Colonic mucosa (tissue), 4 donors: Measurements from ENCODE around the gene SECISBP2L. TPM values are rescaled to one million over a fixed set of nuclear protein-coding genes. Genes with fewer than 3 reads are reported as not detected.

Experiments
- DNase-seq: peaks from one replicate; pipeline ENCODE4 v3.0.0-alpha.2; 2020
- H3K27ac ChIP-seq: fragments of 200-600 bp; one replicate; pipeline ENCODE4 v1.8.0; 2021
- H3K27me3 ChIP-seq: fragments of 200-600 bp; one replicate; pipeline ENCODE4 v1.8.0; 2021
- H3K36me3 ChIP-seq: fragments of 200-600 bp; one replicate; pipeline ENCODE4 v1.8.0; 2021
- H3K4me1 ChIP-seq: fragments of 200-600 bp; one replicate; pipeline ENCODE4 v1.8.0; 2021; ENCODE audit warnings: mild to moderate bottlenecking
- H3K4me3 ChIP-seq: fragments of 200-600 bp; one replicate; pipeline ENCODE4 v1.8.0; 2021
- H3K9ac ChIP-seq, 2 donors: one replicate each; pipeline ENCODE4 v1.7.0; 2013; ENCODE audit warnings: control low read depth in 2 of 2, low read depth in 2 of 2, low read length in 2 of 2
- H3K9me3 ChIP-seq: fragments of 200-600 bp; one replicate; pipeline ENCODE4 v1.8.0; 2021
- intact Hi-C: fragments of 100-400 bp; cut with DNase I; formaldehyde crosslinking; loops from one replicate; pipeline ENCODE4 v1.14.1; 2022
- total RNA-seq, 2 donors: library from RNA; stranded (reverse); fragmentation: NEBNext Ultra II Directional in 1 of 2; extraction: Animal tissue kit (Norgen Biotek cat#: 25700) in 1 of 2; gene quantifications; one replicate each; pipeline ENCODE4 v1.2.1, GENCODE V29; 2021
- TF ChIP-seq, protein P1 (sequence below): fragments of 200-600 bp; IDR thresholded peaks from one replicate; pipeline ENCODE4 v1.8.0; 2022; ENCODE audit warnings: antibody characterized with exemption, mild to moderate bottlenecking
- donor health status: healthy.
- donor health status: DM: no; HTN: no; CAD: no.
- donor health status: DM: no; HTN: no; CAD: no.

The SECISBP2L gene
- total RNA-seq, 2 donors from 2014 or later = 26.9 to 45.2 TPM

- Histone ChIP-seq H3K9me3 (no peaks in the 10 kb centered on the region), H3K9ac (no peak overlapping the region), H3K27ac (no peak overlapping the region), H3K27me3 (no peaks in the 10 kb centered on the region), H3K4me1 (no peaks in the 10 kb centered on the region), H3K4me3 (no peak overlapping the region), H3K36me3 (no peaks in the 10 kb centered on the region)
- DNase-seq = no peak
- intact Hi-C loops = no loop called here
- TF ChIP-seq, protein P1, sequence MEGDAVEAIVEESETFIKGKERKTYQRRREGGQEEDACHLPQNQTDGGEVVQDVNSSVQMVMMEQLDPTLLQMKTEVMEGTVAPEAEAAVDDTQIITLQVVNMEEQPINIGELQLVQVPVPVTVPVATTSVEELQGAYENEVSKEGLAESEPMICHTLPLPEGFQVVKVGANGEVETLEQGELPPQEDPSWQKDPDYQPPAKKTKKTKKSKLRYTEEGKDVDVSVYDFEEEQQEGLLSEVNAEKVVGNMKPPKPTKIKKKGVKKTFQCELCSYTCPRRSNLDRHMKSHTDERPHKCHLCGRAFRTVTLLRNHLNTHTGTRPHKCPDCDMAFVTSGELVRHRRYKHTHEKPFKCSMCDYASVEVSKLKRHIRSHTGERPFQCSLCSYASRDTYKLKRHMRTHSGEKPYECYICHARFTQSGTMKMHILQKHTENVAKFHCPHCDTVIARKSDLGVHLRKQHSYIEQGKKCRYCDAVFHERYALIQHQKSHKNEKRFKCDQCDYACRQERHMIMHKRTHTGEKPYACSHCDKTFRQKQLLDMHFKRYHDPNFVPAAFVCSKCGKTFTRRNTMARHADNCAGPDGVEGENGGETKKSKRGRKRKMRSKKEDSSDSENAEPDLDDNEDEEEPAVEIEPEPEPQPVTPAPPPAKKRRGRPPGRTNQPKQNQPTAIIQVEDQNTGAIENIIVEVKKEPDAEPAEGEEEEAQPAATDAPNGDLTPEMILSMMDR = no peak
Measured at GRCh38 chr15:48946840-48947187, 99.4 kb downstream of the SECISBP2L start.

DNA sequence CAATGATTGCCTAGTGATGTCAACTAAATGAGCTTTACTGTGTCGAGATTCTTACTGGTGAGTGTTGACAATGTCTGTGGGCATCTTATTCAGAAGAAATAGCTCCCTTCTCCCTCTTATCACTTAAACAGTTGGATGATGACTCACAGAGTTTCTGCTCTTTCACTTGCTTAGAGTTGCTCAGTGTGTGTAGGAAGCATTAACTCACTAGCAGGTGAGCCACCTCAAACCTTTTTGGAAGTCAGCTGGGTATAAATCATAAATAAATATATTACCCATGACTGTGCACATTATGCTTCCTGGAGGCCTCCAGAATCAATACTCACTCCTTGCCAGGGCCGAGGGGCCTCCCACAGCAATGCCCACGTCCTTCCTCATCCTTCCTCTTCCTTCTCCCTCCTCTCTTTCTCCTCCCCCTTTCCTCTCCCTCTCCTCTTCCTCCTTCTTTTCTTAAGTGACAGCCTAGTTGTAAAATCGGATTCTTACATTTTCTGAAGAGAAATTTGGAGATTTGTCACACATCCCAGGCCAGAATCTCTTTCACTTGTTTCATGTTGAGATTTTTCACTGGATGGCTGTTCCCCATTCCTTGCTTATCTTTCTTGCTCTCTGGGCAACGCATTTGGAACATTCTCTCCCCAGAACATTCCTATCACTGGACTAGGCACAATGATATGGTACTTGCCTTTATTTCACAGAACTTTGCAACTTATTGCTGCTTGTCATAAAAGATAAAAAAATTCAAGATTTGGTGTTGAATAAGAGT is 100.0 kb downstream of the SECISBP2L start:
- Histone ChIP-seq H3K36me3 (no peaks in the 10 kb centered on the region), H3K4me1 (no peaks in the 10 kb centered on the region), H3K9ac (no peak overlapping the region), H3K4me3 (no peak overlapping the region), H3K27ac (no peak overlapping the region), H3K27me3 (no peaks in the 10 kb centered on the region), H3K9me3 (no peaks in the 10 kb centered on the region)
- DNase-seq = no peak
- TF ChIP-seq, protein P1 = no peak
- intact Hi-C loops = no loop called here

GRCh38 chr15:48945386-48945785 is 100.9 kb downstream of the SECISBP2L start:
- TF ChIP-seq, protein P1 = no peak

GRCh38 chr15:48941904-48942303 is 104.3 kb downstream of the SECISBP2L start:
- H3K36me3 ChIP-seq = no peaks in the 10 kb centered on the region
- H3K4me3 ChIP-seq = no peak overlapping the region
- no peak overlapping the region for H3K27ac ChIP-seq
- TF ChIP-seq, protein P1 = no peak
- intact Hi-C loops = no loop called here
- DNase-seq = no peak
- H3K27me3 ChIP-seq = no peaks in the 10 kb centered on the region
- no peak overlapping the region for H3K9ac ChIP-seq
- H3K4me1 ChIP-seq = no peaks in the 10 kb centered on the region
- no peaks in the 10 kb centered on the region for H3K9me3 ChIP-seq

More at GRCh38 chr15:48945386-48945785, 100.9 kb downstream of the SECISBP2L start:
- no peak overlapping the region for H3K27ac ChIP-seq
- no peaks in the 10 kb centered on the region for H3K27me3 ChIP-seq
- intact Hi-C loops = no loop called here
- no peak for DNase-seq
- no peaks in the 10 kb centered on the region for H3K9me3 ChIP-seq
- no peak overlapping the region for H3K4me3 ChIP-seq
- H3K36me3 ChIP-seq = no peaks in the 10 kb centered on the region
- no peak overlapping the region for H3K9ac ChIP-seq
- H3K4me1 ChIP-seq = no peaks in the 10 kb centered on the region

DNA sequence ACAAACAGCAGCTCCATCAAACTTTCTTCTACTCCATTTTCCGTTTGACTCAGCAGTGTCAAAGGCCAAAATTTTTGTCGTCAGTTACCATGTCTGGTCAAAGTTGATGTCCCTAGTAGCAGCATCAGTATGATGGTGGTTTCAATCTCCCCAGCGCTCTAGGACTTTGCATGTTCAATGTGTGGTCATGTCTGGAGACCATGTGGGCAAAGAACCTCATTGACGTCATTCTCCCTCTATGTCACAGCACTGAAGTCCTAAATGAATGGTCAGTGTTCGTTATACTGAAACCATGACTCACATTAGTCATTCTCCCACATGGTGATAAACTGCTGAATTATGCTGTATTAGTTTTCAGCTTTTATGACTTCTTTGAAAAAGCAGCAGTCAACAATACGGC is 105.7 kb downstream of the SECISBP2L start:
- TF ChIP-seq, protein P1 = no peak
- no peak overlapping the region for H3K9ac ChIP-seq

More for the DNA sequence above, 105.7 kb downstream of the SECISBP2L start:
- intact Hi-C loops = no loop called here
- no peak for DNase-seq
- no peaks in the 10 kb centered on the region for H3K27me3 ChIP-seq
- H3K36me3 ChIP-seq = no peaks in the 10 kb centered on the region
- no peaks in the 10 kb centered on the region for H3K9me3 ChIP-seq
- H3K4me3 ChIP-seq = no peak overlapping the region
- no peak overlapping the region for H3K27ac ChIP-seq
- H3K4me1 ChIP-seq = no peaks in the 10 kb centered on the region
